GM10266 (cell line): Measurements from ENCODE around the gene PHC3.

Experiments
- DNase-seq: peaks from one replicate; pipeline ENCODE4 v3.0.0; 2012; ENCODE audit errors: extremely low spot score
- CTCF ChIP-seq: IDR thresholded peaks from 2 replicates; pipeline ENCODE4 v1.5.1; 2012; ENCODE audit warnings: mild to moderate bottlenecking, low read depth; ENCODE audit not compliant: control insufficient read depth, insufficient read depth; ENCODE audit errors: missing control alignments

PHC3 gene

GRCh38 chr3:170180908-170181885, at the start of gene PHC3:
Gene PHC3, minus strand, starts transcription at chr3:170181733. Its CDS starts 18 bp downstream, at chr3:170181715.
- peak; percentile 98 for DNase-seq
- peak; percentile 26 for TF ChIP-seq CTCF

GRCh38 chr3:170228093-170228766, 46.7 kb upstream of the PHC3 start:
- TF ChIP-seq CTCF, result no peak
- DNase-seq, result no peak

GRCh38 chr3:170226426-170226960, 45.0 kb upstream of the PHC3 start:
- no peak for DNase-seq
- TF ChIP-seq CTCF, result no peak

GRCh38 chr3:170225166-170225565, 43.6 kb upstream of the PHC3 start:
- DNase-seq, result no peak
- TF ChIP-seq CTCF, result no peak

- peak; percentile 72 for DNase-seq
Measured at GRCh38 chr3:170222647-170223541, 41.4 kb upstream of the PHC3 start.

More at GRCh38 chr3:170222647-170223541, 41.4 kb upstream of the PHC3 start:
- no peak for TF ChIP-seq CTCF
